HG02943 (cell line): ENCODE measurements around the gene PRXL2C.
"Not testable (repeated sequence)": the region's sequence is repeated elsewhere in the genome, so short reads cannot be mapped to it uniquely, and the experiment has no call there.

Source experiments
- ATAC-seq: cut with Tn5 transposase; IDR thresholded peaks from one replicate; pipeline ENCODE4 v1.9.1; 2021; ENCODE audit warnings: mild to moderate bottlenecking, low read depth, moderate library complexity; ENCODE audit not compliant: unreplicated experiment

PRXL2C gene

DNA sequence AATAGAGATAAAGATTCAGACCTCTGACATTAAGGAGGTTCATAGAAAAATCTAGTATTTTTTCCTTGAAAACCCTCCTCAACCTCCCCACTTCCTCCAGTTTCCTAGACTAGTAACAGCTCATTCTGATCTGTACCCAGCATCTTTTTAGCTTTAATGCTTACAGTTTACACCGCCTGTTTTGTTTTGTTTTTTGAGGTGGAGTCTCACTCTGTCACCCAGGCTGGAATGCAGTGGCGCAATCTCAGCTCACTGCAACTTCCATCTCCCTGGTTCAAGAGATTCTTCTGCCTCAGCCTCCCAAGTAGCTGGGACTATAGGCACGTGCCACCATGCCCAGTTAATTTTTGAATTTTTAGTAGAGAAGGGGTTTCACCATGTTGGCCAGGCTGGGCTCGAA, 40.5 kb downstream of the PRXL2C start:
- ATAC-seq, result not testable (repeated sequence)

- ATAC-seq, result no peak
Observed at GRCh38 chr9:96612966-96613589, 42.0 kb downstream of the PRXL2C start.

- ATAC-seq, result no peak
Observed at GRCh38 chr9:96612105-96612965, 42.8 kb downstream of the PRXL2C start.

GRCh38 chr9:96611302-96611701, 43.8 kb downstream of the PRXL2C start:
- no peak for ATAC-seq

GRCh38 chr9:96609732-96610131, 45.4 kb downstream of the PRXL2C start:
- no peak for ATAC-seq

DNA sequence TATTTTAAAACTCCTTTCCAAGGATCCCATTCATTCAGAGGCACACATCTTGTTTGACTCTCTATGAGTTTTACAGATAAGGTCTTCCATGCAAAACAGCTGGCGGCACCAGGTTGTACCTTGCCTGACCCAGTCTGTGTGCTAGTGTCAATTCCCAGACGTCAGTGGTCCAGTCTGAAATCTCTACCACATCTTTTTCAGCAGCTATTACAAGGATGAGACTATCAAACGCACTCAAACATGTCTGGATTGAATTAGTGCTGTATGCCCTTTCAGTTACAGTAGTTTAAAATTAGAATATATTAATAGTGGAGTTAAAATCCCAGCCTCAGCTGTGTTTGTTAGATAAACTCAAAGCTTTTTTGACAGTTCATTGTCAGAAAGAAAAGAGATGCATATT, 47.1 kb downstream of the PRXL2C start:
- no peak for ATAC-seq

DNA sequence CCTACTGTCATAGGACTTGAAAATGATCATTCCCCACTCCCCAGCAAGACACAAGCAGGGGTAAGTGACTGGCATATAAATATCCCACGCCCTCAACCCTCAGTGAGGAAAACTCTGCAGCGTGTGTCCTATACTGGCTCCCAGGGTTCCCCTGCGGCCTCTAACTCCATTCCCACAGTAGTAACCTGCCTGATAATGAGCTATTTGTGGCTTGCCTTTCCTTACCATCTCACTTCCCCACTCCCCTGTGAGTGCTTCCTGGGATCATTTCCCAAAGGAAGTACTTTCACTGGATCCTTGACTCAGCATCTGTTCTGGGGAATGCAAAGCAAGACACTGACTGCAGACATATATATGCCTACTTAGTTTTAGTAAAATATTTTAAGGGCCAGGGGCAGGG, 49.8 kb downstream of the PRXL2C start:
- ATAC-seq, result no peak

DNA sequence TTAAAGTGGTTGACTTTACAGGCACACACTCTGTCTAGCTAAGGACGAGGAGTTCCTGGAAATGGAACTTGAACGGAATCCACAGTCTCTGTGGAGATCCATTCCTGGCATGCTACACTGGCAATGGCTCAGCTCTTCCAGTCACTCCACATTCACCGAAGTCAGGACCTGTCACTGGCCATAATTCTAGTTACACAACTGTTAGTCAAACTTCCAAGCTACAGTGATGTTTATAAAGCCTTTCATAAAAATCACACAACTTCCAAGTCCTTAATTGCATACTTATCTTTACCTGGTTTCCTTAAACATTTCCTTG, 51.2 kb downstream of the PRXL2C start:
- no peak for ATAC-seq

GRCh38 chr9:96603305-96604003, 51.7 kb downstream of the PRXL2C start:
- no peak for ATAC-seq

DNA sequence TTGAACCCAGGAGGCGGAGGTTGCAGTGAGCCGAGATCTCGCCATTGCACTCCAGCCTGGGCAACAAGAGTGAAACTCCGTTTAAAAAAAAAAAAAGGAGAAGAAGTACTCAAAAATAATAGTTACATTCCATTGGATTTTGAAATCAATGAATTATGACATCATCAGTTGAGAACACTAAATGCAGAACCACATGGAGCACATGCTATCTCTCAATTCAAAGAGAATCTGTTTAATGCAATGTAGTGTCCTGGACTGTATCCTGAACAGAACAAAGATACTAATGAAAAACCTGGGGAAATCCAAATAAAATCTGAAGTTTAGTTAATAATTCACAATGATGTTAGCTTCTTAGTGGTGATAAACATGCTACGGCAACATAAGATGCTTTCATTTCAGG, 55.8 kb downstream of the PRXL2C start:
- no peak for ATAC-seq

- no peak for ATAC-seq
Observed at GRCh38 chr9:96596601-96597111, 58.5 kb downstream of the PRXL2C start.
